ENCODE results near the gene YTHDC2.

The YTHDC2 gene

GRCh38 chr5:113632996-113633395, 119.5 kb downstream of the YTHDC2 start:
- CTCF ChIA-PET, result interaction anchor here (0.5 kb wide), 1 partner anchor 101 kb away, joined by 3 read pairs; no protein-coding TSS in a partner anchor
- POLR2A ChIA-PET, result no interaction called here
- TF ChIP-seq SP1 (IDR thresholded peaks at IDR 0.05), result no peak
- no peak for TF ChIP-seq ELF4 (IDR thresholded peaks at IDR 0.05)
- no peak for TF ChIP-seq ZNF384 (IDR thresholded peaks at IDR 0.05)
- TF ChIP-seq NFRKB (IDR thresholded peaks at IDR 0.05), result no peak
- TF ChIP-seq SUZ12 (IDR thresholded peaks at IDR 0.05), result no peak
- TF ChIP-seq L3MBTL2 (conservative IDR thresholded peaks at IDR 0.05), result no peak
- TF ChIP-seq PKNOX1 (IDR thresholded peaks at IDR 0.05), result no peak
- no peak for TF ChIP-seq BHLHE40 (IDR thresholded peaks at IDR 0.05; ENCODE audit: borderline replicate concordance)
- TF ChIP-seq TARDBP (IDR thresholded peaks at IDR 0.05), result no peak
- no peak for TF ChIP-seq LEF1 (IDR thresholded peaks at IDR 0.05; ENCODE audit: borderline replicate concordance)
- no peak for TF ChIP-seq FOXM1 (IDR thresholded peaks at IDR 0.05; ENCODE audit: borderline replicate concordance)
- no peak for TF ChIP-seq FOXA1 (IDR thresholded peaks at IDR 0.05)
- TF ChIP-seq CTBP1 (IDR thresholded peaks at IDR 0.05; ENCODE audit: borderline replicate concordance), result no peak
- DNase-seq (ENCODE audit: extremely low spot score), result no peak

GRCh38 chr5:113634957-113635356, 121.5 kb downstream of the YTHDC2 start:
- ChIA-PET CTCF (no interaction called here), POLR2A (interaction anchor here (0.7 kb wide), 1 partner anchor 1023 kb away, joined by 3 read pairs; no protein-coding TSS in a partner anchor)
- no peak for DNase-seq (ENCODE audit: extremely low spot score)
- no peak for TF ChIP-seq HDGF (IDR thresholded peaks at IDR 0.05; ENCODE audit: borderline replicate concordance)
- no peak for TF ChIP-seq FOXA1 (IDR thresholded peaks at IDR 0.05)
- TF ChIP-seq ARNT (IDR thresholded peaks at IDR 0.05), result no peak
- no peak for TF ChIP-seq FOXK2 (IDR thresholded peaks at IDR 0.05)
- no peak for TF ChIP-seq PKNOX1 (IDR thresholded peaks at IDR 0.05)
- no peak for TF ChIP-seq TARDBP (IDR thresholded peaks at IDR 0.05)
- no peak for TF ChIP-seq ZNF384 (IDR thresholded peaks at IDR 0.05)
- no peak for TF ChIP-seq ELF4 (IDR thresholded peaks at IDR 0.05)
- TF ChIP-seq BHLHE40 (IDR thresholded peaks at IDR 0.05; ENCODE audit: borderline replicate concordance), result no peak
- no peak for TF ChIP-seq CTBP1 (IDR thresholded peaks at IDR 0.05; ENCODE audit: borderline replicate concordance)
- no peak for TF ChIP-seq SP1 (IDR thresholded peaks at IDR 0.05)
- TF ChIP-seq SUZ12 (IDR thresholded peaks at IDR 0.05), result no peak
- no peak for TF ChIP-seq L3MBTL2 (conservative IDR thresholded peaks at IDR 0.05)
- TF ChIP-seq LEF1 (IDR thresholded peaks at IDR 0.05; ENCODE audit: borderline replicate concordance), result no peak
- no peak for TF ChIP-seq NFRKB (IDR thresholded peaks at IDR 0.05)
- no peak for TF ChIP-seq FOXM1 (IDR thresholded peaks at IDR 0.05; ENCODE audit: borderline replicate concordance)

- ChIA-PET CTCF (interaction anchor here (0.6 kb wide), 1 partner anchor 11 kb away, joined by 3 read pairs; no protein-coding TSS in a partner anchor), POLR2A (no interaction called here)
- no peak for TF ChIP-seq BHLHE40 (IDR thresholded peaks at IDR 0.05; ENCODE audit: borderline replicate concordance)
- TF ChIP-seq L3MBTL2 (conservative IDR thresholded peaks at IDR 0.05), result no peak
- TF ChIP-seq HDGF (IDR thresholded peaks at IDR 0.05; ENCODE audit: borderline replicate concordance), result no peak
- TF ChIP-seq PKNOX1 (IDR thresholded peaks at IDR 0.05), result no peak
- TF ChIP-seq CTBP1 (IDR thresholded peaks at IDR 0.05; ENCODE audit: borderline replicate concordance), result no peak
- no peak for TF ChIP-seq FOXM1 (IDR thresholded peaks at IDR 0.05; ENCODE audit: borderline replicate concordance)
- TF ChIP-seq ELF4 (IDR thresholded peaks at IDR 0.05), result no peak
- no peak for TF ChIP-seq SUZ12 (IDR thresholded peaks at IDR 0.05)
- TF ChIP-seq FOXK2 (IDR thresholded peaks at IDR 0.05), result no peak
- TF ChIP-seq LEF1 (IDR thresholded peaks at IDR 0.05; ENCODE audit: borderline replicate concordance), result no peak
- no peak for TF ChIP-seq ZNF384 (IDR thresholded peaks at IDR 0.05)
- no peak for TF ChIP-seq NFRKB (IDR thresholded peaks at IDR 0.05)
- DNase-seq (ENCODE audit: extremely low spot score), result no peak
Observed at GRCh38 chr5:113641715-113642114, 128.2 kb downstream of the YTHDC2 start.

All from HEK293T (cell line).